NT2/D1 (cell line): ENCODE measurements around the gene ALPK3.

Experiments
- SUZ12 ChIP-seq: IDR thresholded peaks from 2 replicates; pipeline ENCODE4 v1.6.1; 2011; ENCODE audit not compliant: insufficient read length, insufficient read depth; ENCODE audit errors: extremely low read depth
- YY1 ChIP-seq: IDR thresholded peaks from 2 replicates; pipeline ENCODE4 v1.6.1; 2011; ENCODE audit not compliant: insufficient read length, insufficient read depth
- ZNF274 ChIP-seq: IDR thresholded peaks from 2 replicates; pipeline ENCODE4 v1.6.1; 2011; ENCODE audit warnings: mild to moderate bottlenecking, low read depth, low read length

GRCh38 chr15:84862214-84862975, 45.2 kb downstream of the ALPK3 start:
- TF ChIP-seq YY1, result no peak
- no peak for TF ChIP-seq ZNF274
- no peak for TF ChIP-seq SUZ12
